Measurements from ENCODE around the gene ARHGAP11A.
"Not testable (repeated sequence)": the region's sequence is repeated elsewhere in the genome, so short reads cannot be mapped to it uniquely, and the experiment has no call there.

Gene ARHGAP11A, protein sequence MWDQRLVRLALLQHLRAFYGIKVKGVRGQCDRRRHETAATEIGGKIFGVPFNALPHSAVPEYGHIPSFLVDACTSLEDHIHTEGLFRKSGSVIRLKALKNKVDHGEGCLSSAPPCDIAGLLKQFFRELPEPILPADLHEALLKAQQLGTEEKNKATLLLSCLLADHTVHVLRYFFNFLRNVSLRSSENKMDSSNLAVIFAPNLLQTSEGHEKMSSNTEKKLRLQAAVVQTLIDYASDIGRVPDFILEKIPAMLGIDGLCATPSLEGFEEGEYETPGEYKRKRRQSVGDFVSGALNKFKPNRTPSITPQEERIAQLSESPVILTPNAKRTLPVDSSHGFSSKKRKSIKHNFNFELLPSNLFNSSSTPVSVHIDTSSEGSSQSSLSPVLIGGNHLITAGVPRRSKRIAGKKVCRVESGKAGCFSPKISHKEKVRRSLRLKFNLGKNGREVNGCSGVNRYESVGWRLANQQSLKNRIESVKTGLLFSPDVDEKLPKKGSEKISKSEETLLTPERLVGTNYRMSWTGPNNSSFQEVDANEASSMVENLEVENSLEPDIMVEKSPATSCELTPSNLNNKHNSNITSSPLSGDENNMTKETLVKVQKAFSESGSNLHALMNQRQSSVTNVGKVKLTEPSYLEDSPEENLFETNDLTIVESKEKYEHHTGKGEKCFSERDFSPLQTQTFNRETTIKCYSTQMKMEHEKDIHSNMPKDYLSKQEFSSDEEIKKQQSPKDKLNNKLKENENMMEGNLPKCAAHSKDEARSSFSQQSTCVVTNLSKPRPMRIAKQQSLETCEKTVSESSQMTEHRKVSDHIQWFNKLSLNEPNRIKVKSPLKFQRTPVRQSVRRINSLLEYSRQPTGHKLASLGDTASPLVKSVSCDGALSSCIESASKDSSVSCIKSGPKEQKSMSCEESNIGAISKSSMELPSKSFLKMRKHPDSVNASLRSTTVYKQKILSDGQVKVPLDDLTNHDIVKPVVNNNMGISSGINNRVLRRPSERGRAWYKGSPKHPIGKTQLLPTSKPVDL

DNA sequence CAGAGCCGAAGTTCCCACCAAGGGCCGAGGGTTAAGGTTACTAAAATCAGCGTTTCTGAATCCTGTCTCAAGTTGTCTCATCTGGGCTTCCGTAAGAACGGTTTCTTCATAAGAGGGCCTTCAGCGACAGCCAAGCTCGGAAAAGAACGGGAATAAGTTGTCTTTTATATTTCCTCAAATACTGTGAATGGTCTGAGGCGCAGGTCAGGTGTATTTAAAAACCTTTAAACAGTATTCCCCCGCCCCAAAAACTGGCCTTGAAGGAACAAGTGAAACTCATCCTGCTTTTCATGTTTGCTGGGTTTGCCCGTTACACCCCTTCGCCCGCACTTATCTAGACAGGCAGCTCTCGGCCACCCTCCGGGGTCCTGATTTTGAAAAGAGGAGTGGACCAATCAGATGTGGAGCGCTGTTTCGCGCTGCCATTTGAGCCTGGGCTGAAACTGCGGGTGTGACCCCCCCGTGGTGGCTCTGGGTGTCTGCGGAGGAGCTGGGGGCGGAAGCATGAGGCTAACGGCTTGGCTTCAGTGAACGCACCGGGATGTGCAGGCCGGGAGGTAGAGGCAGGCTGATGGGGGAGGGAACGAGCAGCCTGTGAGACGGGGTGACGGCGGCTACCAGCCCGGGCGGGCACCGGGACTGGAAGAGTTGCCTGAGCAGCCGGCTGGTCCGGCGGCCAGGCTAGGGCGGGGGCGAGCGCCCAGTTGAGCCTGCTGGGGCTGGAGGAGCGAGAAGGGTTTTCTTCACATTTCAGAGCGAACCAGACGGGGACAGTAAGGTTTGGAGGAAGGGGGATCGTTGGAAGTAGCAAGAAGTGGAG, at the start of gene ARHGAP11A:
Gene ARHGAP11A (plus strand): TSS at position 454 of the 820 bp plus-strand sequence. CDS start 708 bp downstream, outside the sequence.
- H3K36me3 Mint-ChIP-seq, H3K27me3 Mint-ChIP-seq, H3K9me3 Mint-ChIP-seq: not testable (repeated sequence)
- Mint-ChIP-seq H3K4me1 (peaks cover 20% of the 10 kb centered on the region), H3K27ac (peak within 1 kb of the TSS; percentile 91), H3K4me3 (peak within 1 kb of the TSS; percentile 92)

DNA sequence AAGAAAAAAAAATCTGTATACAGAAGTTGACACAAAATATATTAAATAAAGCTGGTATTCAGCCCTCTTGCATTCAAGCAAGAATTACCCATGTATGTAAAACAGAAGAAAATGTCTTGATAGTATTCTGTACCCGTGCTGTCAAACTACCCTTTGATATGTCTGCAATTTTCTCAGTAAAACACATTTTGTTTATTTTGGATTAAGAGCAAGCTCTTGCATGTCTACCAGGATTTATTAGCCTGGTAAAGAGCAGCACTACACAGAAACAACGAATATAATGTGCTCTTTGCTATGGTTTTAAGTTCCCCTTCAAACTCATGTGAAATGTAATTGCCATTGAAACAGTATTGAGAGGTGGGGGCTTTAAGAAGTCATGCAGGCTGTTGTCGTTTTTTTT, 46.3 kb upstream of the ARHGAP11A start:
- not testable (repeated sequence) for H3K4me1 Mint-ChIP-seq, H3K9me3 Mint-ChIP-seq, H3K4me3 Mint-ChIP-seq

DNA sequence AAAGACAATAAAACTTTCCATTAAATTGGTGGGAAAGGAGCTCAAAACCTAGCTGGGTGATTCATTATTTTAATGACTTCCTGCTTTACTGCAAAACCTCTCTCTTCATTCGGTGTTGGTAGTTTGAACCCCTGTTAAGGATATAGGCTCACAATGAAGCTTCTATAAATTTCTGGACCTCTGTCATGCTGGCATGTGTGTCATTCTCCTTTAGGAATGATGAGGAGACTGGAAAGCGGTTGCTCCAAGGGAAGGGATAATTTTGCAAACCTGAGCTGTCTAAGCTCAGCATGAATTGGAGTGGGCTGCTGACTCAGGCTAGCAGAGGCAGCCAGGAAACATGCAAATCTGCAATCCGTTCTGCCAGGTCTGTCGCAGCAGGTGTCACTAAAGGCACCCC, 36.8 kb upstream of the ARHGAP11A start:
- H3K9me3 Mint-ChIP-seq, H3K36me3 Mint-ChIP-seq, H3K4me1 Mint-ChIP-seq, H3K27me3 Mint-ChIP-seq, H3K4me3 Mint-ChIP-seq: not testable (repeated sequence)
- peak overlapping the region; percentile 33 for H3K27ac Mint-ChIP-seq

More for the DNA sequence above, 46.3 kb upstream of the ARHGAP11A start:
- not testable (repeated sequence) for H3K36me3 Mint-ChIP-seq, H3K27me3 Mint-ChIP-seq, H3K27ac Mint-ChIP-seq

DNA sequence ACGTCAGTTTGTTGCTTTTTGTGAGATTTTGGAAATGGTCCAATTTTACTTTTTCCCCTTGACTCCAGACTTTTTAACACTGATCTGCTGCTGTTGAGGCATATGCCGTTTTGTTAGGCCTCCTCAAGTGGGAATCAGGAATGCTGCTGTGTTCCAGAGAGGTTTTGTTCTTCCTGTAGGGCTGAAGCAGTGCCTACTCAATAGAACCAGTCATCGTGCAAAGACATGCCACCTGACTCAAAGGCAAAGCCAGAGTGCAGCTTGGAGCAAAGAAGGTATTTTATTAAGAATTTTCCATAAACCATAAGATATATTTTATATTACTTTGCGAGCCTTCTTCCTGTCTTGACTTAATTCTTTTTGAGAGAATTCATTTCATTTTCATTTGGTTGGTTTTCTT, 29.5 kb upstream of the ARHGAP11A start:
- H3K9me3 Mint-ChIP-seq, H3K27ac Mint-ChIP-seq, H3K36me3 Mint-ChIP-seq, H3K4me1 Mint-ChIP-seq, H3K27me3 Mint-ChIP-seq, H3K4me3 Mint-ChIP-seq: not testable (repeated sequence)

DNA sequence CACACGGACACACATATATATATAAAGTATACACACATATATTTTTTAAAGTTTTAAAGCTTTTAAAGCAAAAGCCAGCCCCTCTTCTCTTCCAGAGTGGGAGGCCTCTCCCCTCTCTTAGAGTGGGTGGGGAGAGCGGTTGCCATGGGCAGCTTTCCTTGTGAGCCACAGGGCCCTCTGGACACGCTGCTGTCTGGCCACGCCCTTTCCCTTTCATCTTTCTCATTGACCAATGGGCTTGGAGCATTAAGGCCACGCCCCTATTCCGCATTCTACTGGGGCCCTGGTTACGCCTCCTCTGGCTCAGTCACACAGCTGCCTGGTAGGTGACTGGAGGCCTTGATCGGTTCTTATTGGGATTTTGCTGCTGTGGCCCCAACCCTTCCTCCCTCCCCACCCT, 22.2 kb upstream of the ARHGAP11A start, which contains the start of gene GOLGA8N:
Gene GOLGA8N (plus strand): TSS at position 306 of the 400 bp plus-strand sequence.
- not testable (repeated sequence) for H3K9me3 Mint-ChIP-seq, H3K27ac Mint-ChIP-seq, H3K27me3 Mint-ChIP-seq, H3K36me3 Mint-ChIP-seq, H3K4me1 Mint-ChIP-seq, H3K4me3 Mint-ChIP-seq

DNA sequence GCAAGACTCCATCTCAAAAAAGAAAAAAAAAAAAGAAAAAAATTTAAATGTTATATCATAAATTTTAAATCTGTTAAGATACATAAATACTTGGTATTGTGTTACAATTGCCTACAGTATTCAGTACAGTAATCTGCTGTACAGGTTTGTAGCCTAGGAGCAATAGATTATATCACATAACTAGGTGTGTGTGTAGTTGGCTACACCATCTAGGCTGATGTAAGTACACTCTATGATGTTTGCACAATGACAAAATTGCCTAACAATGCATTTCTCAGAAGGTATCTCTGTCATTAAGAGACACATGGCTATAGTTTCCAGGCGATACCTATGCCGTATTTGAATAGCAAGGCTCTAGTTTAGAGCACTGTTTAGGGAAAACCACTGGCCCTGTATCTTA, 5.8 kb upstream of the ARHGAP11A start:
- not testable (repeated sequence) for H3K9me3 Mint-ChIP-seq, H3K4me1 Mint-ChIP-seq, H3K4me3 Mint-ChIP-seq, H3K27ac Mint-ChIP-seq, H3K27me3 Mint-ChIP-seq, H3K36me3 Mint-ChIP-seq

DNA sequence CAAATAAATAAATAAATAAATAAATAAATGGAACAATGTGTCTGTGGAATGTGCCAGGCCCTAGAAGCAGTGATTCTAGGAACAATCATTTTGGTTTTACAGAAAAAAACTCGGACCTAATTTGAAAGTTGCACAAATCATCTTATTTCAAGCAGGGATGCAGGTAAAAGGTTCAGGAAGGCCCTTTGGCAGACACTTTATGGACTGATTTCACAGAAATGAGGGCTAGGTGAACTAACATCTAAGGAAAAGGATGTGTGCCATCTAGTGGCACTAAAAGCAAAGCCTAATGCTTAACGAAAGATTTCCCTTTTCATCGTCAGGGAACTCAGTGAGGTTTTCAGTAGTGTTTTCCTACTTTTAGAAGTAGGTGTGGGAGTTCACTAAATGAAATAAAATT, 4.6 kb upstream of the ARHGAP11A start:
- H3K27ac Mint-ChIP-seq, H3K9me3 Mint-ChIP-seq, H3K27me3 Mint-ChIP-seq, H3K4me1 Mint-ChIP-seq, H3K4me3 Mint-ChIP-seq, H3K36me3 Mint-ChIP-seq: not testable (repeated sequence)

DNA sequence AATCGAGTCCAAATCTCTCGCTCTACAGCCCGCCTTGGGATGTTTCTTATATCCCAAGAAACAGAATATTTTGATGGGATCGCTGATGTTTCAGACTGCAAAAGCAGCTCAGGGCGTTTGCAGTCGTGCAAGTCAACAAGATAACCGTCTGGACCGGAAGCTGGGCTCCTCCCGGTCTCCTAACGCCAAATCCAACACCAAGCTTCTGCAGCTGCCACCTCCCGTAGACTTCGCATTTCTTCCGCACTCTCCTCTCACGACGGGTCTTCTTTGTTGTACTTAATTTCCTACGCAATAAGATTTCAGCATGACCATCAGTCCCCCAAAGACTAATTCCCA, 623 bp upstream of the ARHGAP11A start:
- H3K27me3 Mint-ChIP-seq, H3K9me3 Mint-ChIP-seq, H3K36me3 Mint-ChIP-seq: not testable (repeated sequence)
- H3K4me1 Mint-ChIP-seq = peaks cover 20% of the 10 kb centered on the region
- peak overlapping the region; percentile 92 for H3K4me3 Mint-ChIP-seq
- peak overlapping the region; percentile 91 for H3K27ac Mint-ChIP-seq

DNA sequence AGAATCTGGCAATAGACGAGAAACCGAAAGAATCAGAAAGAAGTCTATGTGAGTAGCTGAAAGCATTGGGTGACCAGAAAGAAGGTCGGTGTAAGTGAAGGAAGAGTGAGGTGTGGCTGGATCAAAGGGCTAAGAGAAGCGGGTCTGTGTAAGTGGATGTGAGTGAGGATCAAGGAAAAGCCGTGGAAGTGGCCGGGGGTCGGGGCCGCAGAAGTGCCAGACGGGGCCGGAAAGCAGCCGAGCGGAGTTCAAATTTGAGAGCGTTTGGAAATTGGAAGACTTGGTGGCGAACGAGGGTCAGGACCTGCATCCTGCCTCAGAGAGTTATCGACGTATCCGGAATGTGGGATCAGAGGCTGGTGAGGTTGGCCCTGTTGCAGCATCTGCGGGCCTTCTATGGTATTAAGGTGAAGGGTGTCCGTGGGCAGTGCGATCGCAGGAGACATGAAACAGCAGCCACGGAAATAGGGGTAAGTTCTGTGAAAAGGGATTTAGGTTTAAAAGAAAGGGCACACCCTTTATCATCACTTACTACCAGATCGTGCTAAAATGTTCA, 645 bp downstream of the ARHGAP11A start:
- peak overlapping the region; percentile 91 for H3K27ac Mint-ChIP-seq
- H3K27me3 Mint-ChIP-seq, H3K36me3 Mint-ChIP-seq, H3K9me3 Mint-ChIP-seq: not testable (repeated sequence)
- H3K4me1 Mint-ChIP-seq = peaks cover 20% of the 10 kb centered on the region
- peak overlapping the region; percentile 92 for H3K4me3 Mint-ChIP-seq

DNA sequence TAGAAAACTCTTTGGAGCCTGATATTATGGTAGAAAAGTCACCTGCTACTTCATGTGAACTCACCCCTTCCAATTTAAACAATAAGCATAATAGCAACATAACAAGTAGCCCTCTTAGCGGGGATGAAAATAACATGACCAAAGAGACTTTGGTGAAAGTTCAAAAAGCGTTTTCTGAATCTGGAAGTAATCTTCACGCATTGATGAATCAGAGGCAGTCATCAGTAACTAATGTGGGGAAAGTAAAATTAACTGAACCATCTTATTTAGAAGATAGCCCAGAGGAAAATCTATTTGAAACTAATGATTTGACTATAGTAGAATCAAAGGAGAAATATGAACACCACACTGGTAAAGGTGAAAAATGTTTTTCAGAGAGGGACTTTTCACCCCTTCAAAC, 21.1 kb downstream of the ARHGAP11A start:
- Mint-ChIP-seq H3K4me1 (no peaks in the 10 kb centered on the region), H3K27ac (no peak overlapping the region), H3K27me3 (peaks cover 2% of the 10 kb centered on the region), H3K4me3 (no peak overlapping the region), H3K9me3 (no peaks in the 10 kb centered on the region), H3K36me3 (peaks cover 12% of the 10 kb centered on the region)

DNA sequence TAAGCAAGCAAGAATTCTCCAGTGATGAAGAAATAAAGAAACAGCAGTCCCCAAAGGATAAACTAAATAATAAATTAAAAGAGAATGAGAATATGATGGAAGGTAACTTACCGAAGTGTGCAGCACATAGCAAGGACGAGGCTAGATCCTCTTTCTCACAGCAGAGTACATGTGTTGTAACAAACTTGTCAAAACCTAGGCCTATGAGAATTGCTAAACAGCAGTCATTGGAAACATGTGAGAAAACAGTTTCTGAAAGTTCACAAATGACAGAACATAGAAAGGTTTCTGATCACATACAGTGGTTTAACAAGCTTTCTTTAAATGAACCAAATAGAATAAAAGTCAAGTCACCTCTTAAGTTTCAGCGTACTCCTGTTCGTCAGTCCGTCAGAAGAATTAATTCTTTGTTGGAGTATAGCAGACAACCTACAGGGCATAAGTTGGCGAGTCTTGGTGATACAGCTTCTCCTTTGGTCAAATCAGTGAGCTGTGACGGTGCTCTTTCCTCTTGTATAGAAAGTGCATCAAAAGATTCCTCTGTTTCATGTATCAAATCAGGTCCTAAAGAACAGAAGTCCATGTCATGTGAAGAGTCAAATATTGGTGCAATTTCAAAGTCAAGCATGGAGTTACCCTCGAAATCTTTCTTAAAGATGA, 21.7 kb downstream of the ARHGAP11A start:
- Mint-ChIP-seq H3K4me1 (no peaks in the 10 kb centered on the region), H3K36me3 (peaks cover 12% of the 10 kb centered on the region), H3K4me3 (no peak overlapping the region), H3K9me3 (no peaks in the 10 kb centered on the region), H3K27me3 (peaks cover 2% of the 10 kb centered on the region), H3K27ac (no peak overlapping the region)

DNA sequence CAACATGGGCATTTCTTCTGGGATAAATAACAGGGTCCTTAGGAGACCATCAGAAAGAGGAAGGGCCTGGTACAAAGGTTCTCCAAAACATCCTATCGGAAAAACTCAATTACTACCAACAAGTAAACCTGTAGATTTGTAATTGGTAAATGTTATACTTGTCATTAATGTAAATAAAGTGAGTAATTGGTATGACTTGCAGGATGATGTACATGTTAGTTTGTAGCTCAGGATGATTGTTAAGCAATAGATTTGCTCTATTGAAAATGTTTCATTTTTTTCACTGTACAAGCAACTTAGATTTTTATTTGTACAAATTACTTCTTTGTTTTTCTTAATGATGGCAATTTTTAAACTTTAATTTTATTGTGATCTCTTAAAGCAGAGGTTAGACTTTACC, 22.4 kb downstream of the ARHGAP11A start:
- H3K4me3 Mint-ChIP-seq = no peak overlapping the region
- no peak overlapping the region for H3K27ac Mint-ChIP-seq
- H3K36me3 Mint-ChIP-seq = peaks cover 12% of the 10 kb centered on the region
- no peaks in the 10 kb centered on the region for H3K4me1 Mint-ChIP-seq
- H3K27me3 Mint-ChIP-seq = peaks cover 2% of the 10 kb centered on the region
- no peaks in the 10 kb centered on the region for H3K9me3 Mint-ChIP-seq

DNA sequence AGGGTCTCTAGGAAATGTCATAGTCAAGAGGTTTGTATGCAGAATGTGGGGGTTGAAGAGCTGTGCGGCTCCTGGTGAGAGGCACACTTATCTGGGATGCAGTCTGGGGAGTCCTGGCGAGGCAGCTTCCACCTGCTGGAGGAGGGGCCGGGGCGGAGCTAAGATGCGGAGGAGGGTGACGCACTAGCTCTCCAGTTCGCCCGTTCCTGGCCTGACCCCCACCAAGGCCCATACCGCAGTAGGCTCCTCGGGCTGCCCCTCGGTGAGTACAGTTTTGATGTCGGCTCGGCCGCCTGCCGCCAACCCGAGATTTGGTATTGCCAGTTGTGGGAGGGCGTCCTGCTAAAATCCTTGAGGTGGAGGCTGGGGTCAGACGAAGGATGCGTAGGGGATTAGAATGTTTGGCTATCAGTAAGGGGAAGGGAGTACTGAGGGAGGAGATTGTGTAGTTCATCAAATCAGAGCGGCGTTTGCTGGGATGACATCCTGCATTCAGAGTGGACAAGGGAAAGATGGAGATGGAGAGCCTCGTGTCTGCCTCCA, 26.3 kb downstream of the ARHGAP11A start, which contains the start of gene SCG5:
Gene SCG5 (plus strand): TSS at position 194 of the 543 bp plus-strand sequence. CDS start 1,883 bp downstream, outside the sequence.
- Mint-ChIP-seq H3K9me3 (no peaks in the 10 kb centered on the region), H3K4me1 (no peaks in the 10 kb centered on the region), H3K4me3 (no peak within 1 kb of the TSS), H3K27ac (no peak within 1 kb of the TSS), H3K27me3 (peaks cover 2% of the 10 kb centered on the region), H3K36me3 (peaks cover 1% of the 10 kb centered on the region)

DNA sequence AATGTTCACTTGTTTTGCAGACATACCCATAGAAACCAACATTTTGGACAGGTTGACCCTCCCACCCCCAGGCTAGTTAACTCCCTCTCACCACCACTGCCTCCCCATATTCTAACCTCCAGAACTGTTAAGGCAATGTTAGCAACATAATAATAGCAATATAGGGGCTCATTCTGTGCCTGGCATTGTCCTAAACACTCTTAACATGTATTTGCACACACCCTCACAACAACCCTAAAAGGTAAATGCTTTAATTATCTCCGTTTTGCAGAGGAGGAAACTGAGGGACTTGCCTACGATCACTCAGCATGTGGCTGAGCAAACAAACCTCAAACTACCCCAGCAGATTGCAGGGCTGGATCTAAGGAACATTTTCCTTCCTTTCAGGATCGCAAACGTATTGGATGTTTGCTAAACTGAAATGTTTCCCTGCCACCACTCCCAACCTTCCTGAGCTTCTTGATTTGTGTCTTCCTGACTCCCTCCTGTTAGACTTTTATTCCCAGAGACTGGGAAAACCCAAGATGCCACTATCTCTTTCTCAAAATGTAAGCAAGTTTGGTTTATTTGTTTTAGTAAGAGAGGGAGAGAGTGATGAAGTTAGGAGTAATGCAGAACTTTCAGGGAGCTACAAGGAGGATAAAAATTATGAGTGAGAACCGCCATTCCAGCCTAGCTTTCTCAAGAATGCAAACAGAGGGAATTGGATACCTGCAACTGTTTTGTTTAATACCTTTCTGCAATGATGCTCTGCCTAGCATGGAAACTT, 27.5 kb downstream of the ARHGAP11A start:
- Mint-ChIP-seq H3K36me3 (no peaks in the 10 kb centered on the region), H3K9me3 (no peaks in the 10 kb centered on the region), H3K27ac (no peak overlapping the region), H3K27me3 (peaks cover 2% of the 10 kb centered on the region), H3K4me1 (no peaks in the 10 kb centered on the region), H3K4me3 (no peak overlapping the region)
